OCI-LY3 (cell line): ENCODE data around the gene SEMA3C.

Experiments used
- H2AFZ ChIP-seq: fragments of 200-600, 300-600 bp; shearing (Covaris generic); 2 replicates; pipeline ENCODE4 v1.6.0; 2014; ENCODE audit warnings: antibody characterized with exemption, low read depth, low read length
- H3K27ac ChIP-seq: fragments of 200-600, 300-600 bp; sonication (generic); 2 replicates; pipeline ENCODE4 v1.5.1; 2014; ENCODE audit warnings: mild to moderate bottlenecking, low read length, moderate library complexity, mixed read lengths
- H3K27me3 ChIP-seq: fragments of 200-600, 300-600 bp; sonication (generic); 2 replicates; pipeline ENCODE4 v1.6.1; 2014; ENCODE audit warnings: low read depth, low read length, mixed read lengths
- H3K36me3 ChIP-seq: fragments of 200-600, 300-600 bp; sonication (generic); replicated peaks from 2 replicates; pipeline ENCODE3; 2014; ENCODE audit warnings: low read depth, low read length, mixed read lengths
- H3K4me1 ChIP-seq: fragments of 300-600, 200-600 bp; sonication (generic); 2 replicates; pipeline ENCODE4 v1.6.1; 2014; ENCODE audit warnings: low read length, mixed read lengths
- H3K4me2 ChIP-seq: fragments of 200-600, 300-600 bp; sonication (generic); 2 replicates; pipeline ENCODE4 v1.6.1; 2014; ENCODE audit warnings: low read length, mixed read lengths
- H3K4me3 ChIP-seq: fragments of 300-600, 200-600 bp; sonication (generic); 2 replicates; pipeline ENCODE4 v1.5.1; 2014; ENCODE audit warnings: antibody characterized with exemption, mild to moderate bottlenecking, low read length, moderate library complexity
- H3K79me2 ChIP-seq: fragments of 300-600, 200-600 bp; shearing (Covaris generic); 2 replicates; pipeline ENCODE4 v1.6.1; 2014; ENCODE audit warnings: mild to moderate bottlenecking, low read length, mixed read lengths
- H3K9ac ChIP-seq: fragments of 300-600, 200-600 bp; shearing (Covaris generic); 2 replicates; pipeline ENCODE4 v1.6.0; 2014; ENCODE audit warnings: mild to moderate bottlenecking, low read length, moderate library complexity
- H3K9me3 ChIP-seq: fragments of 200-600, 300-600 bp; shearing (Covaris generic); 2 replicates; pipeline ENCODE4 v1.6.1; 2014; ENCODE audit warnings: low read length, mixed read lengths; ENCODE audit not compliant: insufficient read depth
- H4K20me1 ChIP-seq: fragments of 200-600, 300-600 bp; sonication (generic); 2 replicates; pipeline ENCODE4 v1.6.1; 2016; ENCODE audit warnings: low read length, mixed read lengths; ENCODE audit not compliant: insufficient read depth
- EZH2phosphoT487 ChIP-seq: fragments of 200-600 bp; shearing (Covaris generic); IDR thresholded peaks from 2 replicates; pipeline ENCODE4 v1.6.1; 2018; ENCODE audit warnings: antibody characterized with exemption, mixed run types, low read depth
- TF ChIP-seq, protein P1 (sequence below): fragments of 200-600, 300-600 bp; sonication (generic); IDR thresholded peaks from 2 replicates; pipeline ENCODE4 v1.5.1; 2014; ENCODE audit warnings: antibody characterized with exemption, low read length, low read depth

The SEMA3C gene

GRCh38 chr7:80763704-80764103, 155.1 kb downstream of the SEMA3C start:
- Histone ChIP-seq H3K9ac (no peak overlapping the region), H3K79me2 (no peaks in the 10 kb centered on the region), H2AFZ (no peak overlapping the region), H3K9me3 (no peaks in the 10 kb centered on the region), H3K27ac (no peak overlapping the region), H3K4me2 (no peak overlapping the region), H3K36me3 (no peaks in the 10 kb centered on the region), H3K27me3 (no peaks in the 10 kb centered on the region), H3K4me1 (no peaks in the 10 kb centered on the region), H4K20me1 (no peaks in the 10 kb centered on the region), H3K4me3 (no peak overlapping the region)
- no peak for TF ChIP-seq EZH2phosphoT487
- TF ChIP-seq, protein P1, sequence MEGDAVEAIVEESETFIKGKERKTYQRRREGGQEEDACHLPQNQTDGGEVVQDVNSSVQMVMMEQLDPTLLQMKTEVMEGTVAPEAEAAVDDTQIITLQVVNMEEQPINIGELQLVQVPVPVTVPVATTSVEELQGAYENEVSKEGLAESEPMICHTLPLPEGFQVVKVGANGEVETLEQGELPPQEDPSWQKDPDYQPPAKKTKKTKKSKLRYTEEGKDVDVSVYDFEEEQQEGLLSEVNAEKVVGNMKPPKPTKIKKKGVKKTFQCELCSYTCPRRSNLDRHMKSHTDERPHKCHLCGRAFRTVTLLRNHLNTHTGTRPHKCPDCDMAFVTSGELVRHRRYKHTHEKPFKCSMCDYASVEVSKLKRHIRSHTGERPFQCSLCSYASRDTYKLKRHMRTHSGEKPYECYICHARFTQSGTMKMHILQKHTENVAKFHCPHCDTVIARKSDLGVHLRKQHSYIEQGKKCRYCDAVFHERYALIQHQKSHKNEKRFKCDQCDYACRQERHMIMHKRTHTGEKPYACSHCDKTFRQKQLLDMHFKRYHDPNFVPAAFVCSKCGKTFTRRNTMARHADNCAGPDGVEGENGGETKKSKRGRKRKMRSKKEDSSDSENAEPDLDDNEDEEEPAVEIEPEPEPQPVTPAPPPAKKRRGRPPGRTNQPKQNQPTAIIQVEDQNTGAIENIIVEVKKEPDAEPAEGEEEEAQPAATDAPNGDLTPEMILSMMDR = no peak

GRCh38 chr7:80763289-80763688, 155.6 kb downstream of the SEMA3C start:
- Histone ChIP-seq H3K4me3 (no peak overlapping the region), H3K79me2 (no peaks in the 10 kb centered on the region), H3K9ac (no peak overlapping the region), H3K36me3 (no peaks in the 10 kb centered on the region), H3K9me3 (no peaks in the 10 kb centered on the region), H3K27me3 (no peaks in the 10 kb centered on the region), H3K27ac (no peak overlapping the region), H4K20me1 (no peaks in the 10 kb centered on the region), H3K4me2 (no peak overlapping the region), H2AFZ (no peak overlapping the region), H3K4me1 (no peaks in the 10 kb centered on the region)
- TF ChIP-seq, protein P1 = no peak
- no peak for TF ChIP-seq EZH2phosphoT487

- Histone ChIP-seq H3K36me3 (no peaks in the 10 kb centered on the region), H2AFZ (no peak overlapping the region), H3K4me2 (no peak overlapping the region), H3K4me3 (no peak overlapping the region), H4K20me1 (no peaks in the 10 kb centered on the region), H3K27me3 (no peaks in the 10 kb centered on the region), H3K4me1 (no peaks in the 10 kb centered on the region), H3K27ac (no peak overlapping the region), H3K9ac (no peak overlapping the region), H3K9me3 (no peaks in the 10 kb centered on the region), H3K79me2 (no peaks in the 10 kb centered on the region)
- no peak for TF ChIP-seq EZH2phosphoT487
- TF ChIP-seq, protein P1 = no peak
These were observed 158.6 kb downstream of the SEMA3C start for GRCh38 chr7:80760292-80760691.

DNA sequence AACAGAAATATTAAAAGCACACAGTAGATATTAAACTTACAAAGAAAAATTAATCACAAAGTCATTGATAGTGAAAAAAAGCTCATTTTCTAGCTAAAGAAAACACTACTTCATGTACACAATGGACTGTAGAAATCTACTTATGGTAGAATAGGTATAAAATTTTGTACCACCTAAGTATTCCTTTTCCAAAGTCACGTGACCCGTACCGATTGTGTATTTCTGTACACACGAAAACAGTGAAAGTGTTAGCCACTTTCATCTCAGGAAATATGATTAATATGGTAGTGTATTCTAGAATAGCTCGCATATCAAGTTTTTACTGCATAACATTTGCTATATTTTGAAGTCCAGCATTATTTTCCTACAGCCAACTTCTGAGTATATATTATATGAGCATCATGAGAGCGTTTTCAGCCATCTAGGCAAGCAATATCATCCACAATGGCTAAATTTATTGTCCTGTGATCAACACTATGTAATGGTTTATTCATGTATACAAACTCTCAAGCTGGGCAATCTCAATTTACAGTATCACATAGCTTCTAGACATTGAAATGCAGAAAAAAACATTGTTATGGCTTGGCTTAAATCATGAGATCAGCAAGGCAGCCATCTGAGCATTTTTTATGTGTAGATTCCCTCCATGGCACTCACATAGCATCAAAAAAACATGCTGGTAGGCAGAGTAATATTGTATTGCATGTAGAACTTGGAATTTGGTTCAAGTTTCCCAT, 165.7 kb downstream of the SEMA3C start:
- no peaks in the 10 kb centered on the region for H3K27me3 ChIP-seq
- H2AFZ ChIP-seq = no peak overlapping the region
- no peak overlapping the region for H3K4me2 ChIP-seq
- TF ChIP-seq, protein P1 = no peak
- no peak for TF ChIP-seq EZH2phosphoT487
- H3K9ac ChIP-seq = no peak overlapping the region
- H3K4me3 ChIP-seq = no peak overlapping the region
- no peaks in the 10 kb centered on the region for H4K20me1 ChIP-seq
- H3K4me1 ChIP-seq = no peaks in the 10 kb centered on the region
- no peaks in the 10 kb centered on the region for H3K36me3 ChIP-seq
- no peaks in the 10 kb centered on the region for H3K79me2 ChIP-seq
- H3K27ac ChIP-seq = no peak overlapping the region
- H3K9me3 ChIP-seq = no peaks in the 10 kb centered on the region
